Activated CD8-positive, alpha-beta memory T cell treated with anti-CD3 and anti-CD28 coated beads for 1 hour (primary cell): Measurements from ENCODE around the gene TTC21A.
"Not testable (repeated sequence)": the region's sequence is repeated elsewhere in the genome, so short reads cannot be mapped to it uniquely, and the experiment has no call there.

Experiments
- DNase-seq, 2 donors: peaks; one replicate each; pipeline ENCODE4 v3.0.0-alpha.2; 2020; ENCODE audit warnings: low read depth in 1 of 2; ENCODE audit errors: extremely low read depth in 1 of 2

The TTC21A gene, protein sequence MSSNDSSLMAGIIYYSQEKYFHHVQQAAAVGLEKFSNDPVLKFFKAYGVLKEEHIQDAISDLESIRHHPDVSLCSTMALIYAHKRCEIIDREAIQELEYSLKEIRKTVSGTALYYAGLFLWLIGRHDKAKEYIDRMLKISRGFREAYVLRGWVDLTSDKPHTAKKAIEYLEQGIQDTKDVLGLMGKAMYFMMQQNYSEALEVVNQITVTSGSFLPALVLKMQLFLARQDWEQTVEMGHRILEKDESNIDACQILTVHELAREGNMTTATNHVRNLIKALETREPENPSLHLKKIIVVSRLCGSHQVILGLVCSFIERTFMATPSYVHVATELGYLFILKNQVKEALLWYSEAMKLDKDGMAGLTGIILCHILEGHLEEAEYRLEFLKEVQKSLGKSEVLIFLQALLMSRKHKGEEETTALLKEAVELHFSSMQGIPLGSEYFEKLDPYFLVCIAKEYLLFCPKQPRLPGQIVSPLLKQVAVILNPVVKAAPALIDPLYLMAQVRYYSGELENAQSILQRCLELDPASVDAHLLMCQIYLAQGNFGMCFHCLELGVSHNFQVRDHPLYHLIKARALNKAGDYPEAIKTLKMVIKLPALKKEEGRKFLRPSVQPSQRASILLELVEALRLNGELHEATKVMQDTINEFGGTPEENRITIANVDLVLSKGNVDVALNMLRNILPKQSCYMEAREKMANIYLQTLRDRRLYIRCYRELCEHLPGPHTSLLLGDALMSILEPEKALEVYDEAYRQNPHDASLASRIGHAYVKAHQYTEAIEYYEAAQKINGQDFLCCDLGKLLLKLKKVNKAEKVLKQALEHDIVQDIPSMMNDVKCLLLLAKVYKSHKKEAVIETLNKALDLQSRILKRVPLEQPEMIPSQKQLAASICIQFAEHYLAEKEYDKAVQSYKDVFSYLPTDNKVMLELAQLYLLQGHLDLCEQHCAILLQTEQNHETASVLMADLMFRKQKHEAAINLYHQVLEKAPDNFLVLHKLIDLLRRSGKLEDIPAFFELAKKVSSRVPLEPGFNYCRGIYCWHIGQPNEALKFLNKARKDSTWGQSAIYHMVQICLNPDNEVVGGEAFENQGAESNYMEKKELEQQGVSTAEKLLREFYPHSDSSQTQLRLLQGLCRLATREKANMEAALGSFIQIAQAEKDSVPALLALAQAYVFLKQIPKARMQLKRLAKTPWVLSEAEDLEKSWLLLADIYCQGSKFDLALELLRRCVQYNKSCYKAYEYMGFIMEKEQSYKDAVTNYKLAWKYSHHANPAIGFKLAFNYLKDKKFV (N-terminal part only)

DNA sequence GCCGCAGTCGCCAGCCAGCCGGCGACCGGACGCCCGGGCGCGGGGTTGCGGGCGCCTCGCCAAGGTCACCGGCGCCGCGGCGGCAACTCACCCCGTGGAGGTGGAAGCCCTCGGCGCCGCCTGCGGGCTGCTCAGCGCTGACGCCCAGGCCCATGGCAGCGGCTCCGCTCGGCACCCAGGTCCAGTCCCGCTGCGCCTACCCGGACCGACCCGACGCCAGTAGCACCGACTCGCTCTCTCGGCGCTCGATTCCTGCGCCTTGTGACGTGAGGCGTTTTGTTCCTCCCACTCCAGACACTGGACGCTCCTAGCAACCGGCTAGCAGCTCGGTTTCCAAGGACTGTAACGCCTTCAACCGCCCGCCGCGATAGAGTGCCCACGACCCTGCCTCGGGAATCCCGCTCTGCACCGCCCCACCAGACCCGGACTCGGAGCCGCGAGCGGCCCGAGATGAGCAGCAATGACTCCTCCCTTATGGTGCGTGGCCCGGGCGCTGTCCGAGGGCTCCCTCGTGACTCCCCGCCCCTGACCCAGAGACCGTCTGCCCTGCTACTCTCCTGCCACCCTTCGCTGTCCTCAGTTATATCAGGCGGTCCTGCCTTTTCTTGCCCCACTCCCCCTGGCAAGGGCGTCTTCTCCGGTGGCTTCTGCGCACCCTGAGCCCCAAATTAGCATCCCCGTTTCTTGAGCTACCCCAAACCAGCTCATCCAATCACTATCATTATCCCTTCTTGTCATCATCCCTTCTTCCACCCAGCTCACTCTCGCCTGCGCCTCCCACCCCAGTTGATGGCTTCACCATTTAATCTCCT, at the start of gene TTC21A, which contains the start of gene GORASP1:
Gene TTC21A, plus strand, starts transcription at position 293 of the 812 bp plus-strand sequence. Its CDS starts 158 bp downstream, at position 451.
Gene GORASP1, minus strand, starts transcription at position 240 of the 812 bp plus-strand sequence. Its CDS starts 86 bp downstream, at position 154.
- DNase-seq = peak; percentile 35 to 36

DNA sequence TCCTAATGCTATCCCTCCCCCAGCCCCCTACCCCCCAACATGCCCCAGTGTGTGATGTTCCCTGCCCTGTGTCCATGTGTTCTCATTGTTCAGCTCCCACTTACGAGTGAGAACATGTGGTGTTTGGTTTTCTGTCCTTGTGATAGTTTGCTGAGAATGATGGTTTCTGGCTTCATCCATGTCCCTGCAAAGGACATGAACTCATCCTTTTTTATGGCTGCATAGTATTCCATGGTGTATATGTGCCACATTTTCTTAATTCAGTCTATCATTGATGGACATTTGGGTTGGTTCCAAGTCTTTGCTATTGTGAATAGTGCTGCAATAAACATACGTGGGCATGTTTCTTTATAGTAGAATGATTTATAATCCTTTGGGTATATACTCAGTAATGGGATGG, 46.3 kb upstream of the TTC21A start:
- DNase-seq = not testable (repeated sequence)

DNA sequence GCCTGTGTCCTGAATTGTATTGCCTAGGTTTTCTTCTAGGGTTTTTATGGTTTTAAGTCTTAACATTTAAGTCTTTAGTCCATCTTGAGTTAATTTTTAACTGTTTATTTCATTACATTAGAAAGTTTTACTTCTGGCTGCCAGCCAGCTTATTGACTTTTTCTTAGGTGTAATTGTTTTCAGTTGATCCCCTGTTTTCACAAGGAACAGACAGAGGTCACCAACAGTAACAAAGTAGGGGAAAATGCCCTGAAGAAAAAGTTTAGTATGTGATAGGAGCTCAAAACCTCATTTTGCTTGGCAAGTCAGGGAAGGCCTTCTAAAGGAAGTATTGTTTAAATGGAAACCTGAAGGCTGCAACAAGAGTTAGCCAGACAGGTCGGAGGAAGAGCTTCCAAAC, 45.3 kb upstream of the TTC21A start:
- DNase-seq = no peak

DNA sequence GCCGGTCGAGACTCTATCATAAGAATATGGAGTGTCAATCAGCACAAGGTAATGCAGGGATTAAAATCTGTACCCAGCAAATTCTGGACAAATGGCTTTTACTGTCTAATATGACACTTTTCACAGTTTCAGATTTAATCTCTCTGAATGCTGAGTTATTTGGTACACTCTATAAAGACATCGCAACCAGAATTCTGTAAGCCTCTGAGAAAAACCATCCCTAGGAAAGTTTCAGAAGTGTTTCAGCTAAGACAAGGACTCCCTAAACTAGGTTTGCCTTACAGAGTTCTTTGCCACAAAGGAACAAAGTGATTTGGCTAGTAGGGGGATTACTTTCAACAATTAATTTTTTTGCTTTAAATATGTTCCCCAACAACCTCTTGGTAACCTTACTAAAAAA, 44.3 kb upstream of the TTC21A start:
- DNase-seq = no peak

DNA sequence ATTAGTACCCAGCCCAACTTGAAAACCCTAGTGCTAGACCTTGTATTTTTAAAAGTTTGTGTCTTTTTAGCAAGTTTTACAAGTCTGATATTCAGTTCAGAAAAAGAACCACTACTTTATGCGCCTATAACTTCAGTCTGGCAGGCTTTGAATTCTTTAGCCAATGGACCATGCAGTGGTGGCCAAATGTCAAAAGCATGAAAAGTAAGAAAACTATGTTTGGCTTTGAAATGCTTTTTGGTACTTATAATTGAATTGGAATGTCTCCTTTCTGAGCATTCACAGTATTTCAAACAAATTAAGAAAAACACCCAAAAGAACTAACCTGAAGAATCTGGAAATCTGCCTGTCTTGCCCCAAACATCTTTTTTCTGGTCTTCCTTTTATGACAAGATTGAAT, 42.8 kb upstream of the TTC21A start:
- no peak for DNase-seq

DNA sequence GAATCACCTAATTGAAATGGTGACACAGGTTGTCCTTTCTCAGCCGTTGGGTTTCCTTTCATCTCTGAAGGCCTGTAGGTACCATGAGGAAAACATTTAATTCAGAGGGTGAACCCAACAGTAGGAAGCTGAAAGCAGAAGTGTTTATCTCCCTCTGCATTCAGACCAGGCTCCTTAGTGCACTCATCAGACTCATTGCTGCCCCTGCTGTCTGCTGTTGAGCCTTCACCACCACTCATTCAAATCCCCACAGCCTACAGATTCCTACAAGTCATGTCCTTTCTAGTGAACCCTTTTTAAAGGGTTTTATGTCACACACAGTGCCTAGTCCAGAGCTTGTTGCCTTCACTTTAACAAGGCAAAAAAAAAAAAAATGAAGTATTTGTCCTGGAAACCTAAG, 42.3 kb upstream of the TTC21A start:
- DNase-seq = peak in 1 of 2 donors; percentile 0

DNA sequence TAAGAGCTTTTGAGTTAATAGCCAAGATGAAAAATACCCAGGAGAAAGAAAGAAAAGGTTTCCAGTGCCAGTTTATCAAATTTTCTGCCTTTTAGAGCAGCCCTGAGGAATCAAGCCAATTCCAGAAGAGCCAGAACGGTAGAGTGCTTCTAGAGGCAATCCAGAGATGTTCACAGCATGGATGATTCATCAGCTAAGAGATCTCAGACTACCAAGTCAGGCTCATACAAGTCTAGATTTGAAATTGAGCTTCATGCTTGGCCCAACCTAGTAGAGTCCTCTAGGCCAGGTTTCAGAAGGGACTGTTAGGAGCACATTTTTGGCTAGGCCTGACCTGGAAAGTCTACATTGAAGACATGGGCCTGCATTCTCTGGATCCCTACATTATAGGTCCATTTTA, 40.2 kb upstream of the TTC21A start:
- no peak for DNase-seq

DNA sequence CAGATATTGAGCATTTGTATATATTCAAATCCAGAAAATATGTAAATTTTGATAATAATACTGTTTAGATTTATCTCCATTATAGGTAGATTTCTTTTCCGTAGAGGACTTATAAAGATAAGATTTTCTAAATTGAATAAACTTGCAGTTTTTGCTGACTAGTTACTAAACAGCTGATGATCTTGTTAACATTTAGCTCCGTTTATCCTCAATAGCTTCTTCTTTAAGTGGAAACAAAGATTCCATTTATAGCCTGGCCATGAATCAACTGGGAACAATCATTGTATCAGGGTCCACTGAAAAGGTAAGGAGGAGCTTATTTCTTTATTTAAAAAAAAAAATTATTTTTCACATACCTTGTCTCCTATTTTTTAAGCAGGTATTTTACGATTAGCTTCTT, 38.9 kb upstream of the TTC21A start:
- no peak for DNase-seq

DNA sequence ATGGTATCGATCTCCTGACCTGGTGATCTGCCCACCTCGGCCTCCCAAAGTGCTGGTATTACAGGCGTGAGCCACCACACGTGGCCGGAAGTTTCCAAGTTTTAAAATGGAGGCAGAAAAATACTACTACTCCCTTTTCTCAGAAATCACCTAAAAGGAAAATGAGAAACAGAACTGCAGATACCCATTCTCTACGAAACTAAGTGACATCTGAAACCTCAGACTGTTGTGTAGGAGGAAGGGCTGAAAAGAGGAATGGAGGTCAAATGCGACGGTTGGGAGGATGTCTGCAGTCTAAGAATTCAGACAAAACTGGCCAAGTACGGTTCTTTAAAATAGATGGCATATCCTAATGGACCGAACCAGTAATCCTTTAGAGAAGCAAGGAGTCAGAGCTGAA, 31.6 kb upstream of the TTC21A start:
- DNase-seq = no peak

DNA sequence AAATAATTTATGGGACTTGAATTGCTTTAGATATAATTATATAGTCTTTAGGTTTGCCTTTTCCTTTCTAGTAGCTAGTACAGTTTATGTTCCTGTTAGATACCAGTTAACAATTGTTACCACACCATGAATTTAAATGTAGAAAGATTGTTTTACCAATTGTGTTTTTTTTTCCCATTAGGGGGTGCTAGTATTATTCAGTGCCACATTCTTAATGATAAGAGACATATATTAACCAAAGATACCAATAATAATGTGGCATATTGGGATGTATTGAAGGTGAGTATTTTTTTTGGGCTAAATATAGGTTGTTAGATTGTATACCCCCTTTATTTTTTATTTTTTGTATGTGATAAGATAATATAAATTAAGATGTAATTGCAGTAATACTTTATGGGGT, 27.9 kb upstream of the TTC21A start:
- DNase-seq = no peak

DNA sequence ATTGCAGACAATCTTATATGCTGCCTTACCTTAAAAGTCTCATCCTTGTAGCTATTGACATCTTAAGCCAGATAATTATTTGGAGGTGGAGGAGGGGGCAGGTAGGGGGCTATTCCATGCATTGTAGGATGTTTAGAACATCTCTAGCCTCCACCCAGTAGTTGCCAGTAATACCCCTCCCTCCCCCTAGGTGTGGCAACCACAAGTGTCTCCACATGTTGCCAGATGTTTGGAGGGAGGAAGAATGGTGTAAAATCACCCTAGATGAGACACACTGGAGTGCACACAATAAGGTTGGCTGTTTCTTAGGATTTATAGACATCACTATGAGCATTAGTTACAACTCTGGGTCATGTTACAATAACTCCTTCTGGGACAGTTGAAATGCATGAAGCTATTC, 27.5 kb upstream of the TTC21A start:
- DNase-seq = no peak

DNA sequence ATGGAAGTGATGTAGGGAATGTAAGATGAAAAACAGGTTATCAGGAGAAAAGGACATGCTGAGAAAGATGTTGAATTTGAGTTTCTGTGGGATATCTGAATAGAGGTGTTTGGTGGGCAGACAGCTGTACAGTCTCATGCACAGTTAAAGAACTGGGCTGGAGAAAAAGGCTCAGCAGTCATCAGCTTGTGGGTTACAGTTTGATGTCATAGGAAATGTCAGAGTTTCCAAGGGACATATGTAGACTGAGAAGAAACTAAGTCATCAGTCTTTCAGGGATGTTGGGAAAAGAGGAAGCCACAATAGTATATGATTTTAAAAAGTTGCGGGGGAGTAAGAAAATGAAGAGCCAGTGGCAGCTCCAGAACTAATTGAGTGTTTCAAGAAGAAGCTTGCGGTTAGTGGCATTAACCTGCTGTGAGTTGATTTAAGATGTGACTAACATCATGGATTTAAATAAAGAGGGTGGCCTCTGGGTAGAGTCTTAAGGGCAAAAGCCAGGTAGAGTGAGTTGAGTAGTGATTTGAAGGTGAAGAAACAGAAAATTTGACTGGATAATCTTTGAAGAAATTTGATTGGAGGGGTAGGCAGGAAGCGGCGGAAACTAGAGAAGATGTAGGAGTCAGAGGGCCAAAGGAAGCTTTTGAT, 24.7 kb upstream of the TTC21A start:
- DNase-seq = no peak

DNA sequence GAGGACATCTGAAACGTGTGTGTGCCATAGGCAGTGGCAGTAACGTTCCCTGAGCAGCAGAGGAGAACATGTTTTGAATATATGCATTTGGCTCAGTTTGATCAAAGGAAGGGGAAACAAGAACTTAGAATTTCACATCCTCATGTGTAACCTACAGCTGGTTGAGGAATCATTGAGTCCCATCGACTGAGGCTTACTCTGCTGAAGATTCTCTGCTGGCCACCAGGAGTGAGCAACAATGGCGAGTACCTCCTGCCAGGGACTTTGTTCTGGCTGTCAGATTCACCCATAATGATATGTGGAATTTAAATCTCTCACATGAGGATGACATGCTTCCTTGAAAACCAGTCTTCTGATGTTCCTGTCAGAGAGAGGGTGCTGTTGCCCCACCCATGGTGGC, 21.3 kb upstream of the TTC21A start:
- no peak for DNase-seq

DNA sequence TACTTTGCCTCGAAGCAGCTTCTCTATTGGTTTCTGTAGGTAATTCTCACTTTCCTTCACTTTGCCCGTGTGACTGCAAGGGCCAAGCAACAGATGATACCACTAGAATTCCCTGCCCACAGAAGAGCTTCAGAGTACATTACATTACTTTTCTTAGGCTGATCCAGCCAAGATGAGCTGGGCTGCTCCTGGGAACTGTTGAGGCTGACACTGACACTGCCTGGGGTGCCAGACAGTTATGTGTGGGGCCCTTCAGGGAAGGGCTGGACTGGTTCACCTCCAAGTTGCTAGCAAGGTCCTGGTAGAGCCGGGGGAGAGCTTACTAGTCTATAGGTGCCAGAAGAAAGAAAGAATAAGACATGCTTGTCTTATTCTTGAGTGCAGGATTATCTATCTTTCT, 19.0 kb upstream of the TTC21A start:
- no peak for DNase-seq

DNA sequence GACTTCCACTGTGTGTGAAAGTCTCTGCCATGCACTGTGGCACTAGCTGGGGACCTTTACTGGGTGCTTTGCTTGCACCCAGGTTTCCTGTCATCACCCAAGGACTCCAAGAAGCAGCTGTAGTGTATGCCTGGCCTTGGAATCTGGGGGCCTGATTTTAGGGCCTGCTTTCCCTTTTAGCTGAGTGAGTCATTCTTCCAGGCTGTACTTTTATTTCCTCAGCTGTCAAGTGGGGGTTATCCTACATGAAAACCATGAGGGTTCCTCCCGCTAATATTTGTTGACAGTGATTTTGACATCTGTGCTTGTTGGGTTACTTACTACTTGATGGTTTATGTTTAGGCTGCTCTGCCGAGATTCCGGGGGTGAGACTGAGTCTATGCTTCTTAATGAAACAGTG, 18.6 kb upstream of the TTC21A start:
- DNase-seq = no peak

DNA sequence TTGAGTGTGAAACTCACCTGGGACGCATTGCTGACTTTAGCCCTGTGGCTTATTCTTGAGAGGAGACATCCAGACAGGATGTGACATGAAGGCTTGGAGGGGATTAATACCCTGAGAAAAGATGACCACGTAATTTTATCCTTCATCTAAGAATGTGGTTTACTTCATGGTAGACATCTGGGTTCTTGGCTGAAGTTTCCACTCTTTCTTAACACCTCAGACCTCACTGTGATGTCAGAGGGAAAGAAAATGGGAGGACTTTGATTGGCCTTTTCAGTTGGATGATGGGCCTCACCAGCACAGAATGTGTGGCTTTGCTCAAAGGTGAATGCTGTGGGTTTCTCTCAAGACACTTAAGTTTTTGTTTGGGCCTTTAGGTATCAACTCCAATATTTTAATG, 16.6 kb upstream of the TTC21A start:
- no peak for DNase-seq

DNA sequence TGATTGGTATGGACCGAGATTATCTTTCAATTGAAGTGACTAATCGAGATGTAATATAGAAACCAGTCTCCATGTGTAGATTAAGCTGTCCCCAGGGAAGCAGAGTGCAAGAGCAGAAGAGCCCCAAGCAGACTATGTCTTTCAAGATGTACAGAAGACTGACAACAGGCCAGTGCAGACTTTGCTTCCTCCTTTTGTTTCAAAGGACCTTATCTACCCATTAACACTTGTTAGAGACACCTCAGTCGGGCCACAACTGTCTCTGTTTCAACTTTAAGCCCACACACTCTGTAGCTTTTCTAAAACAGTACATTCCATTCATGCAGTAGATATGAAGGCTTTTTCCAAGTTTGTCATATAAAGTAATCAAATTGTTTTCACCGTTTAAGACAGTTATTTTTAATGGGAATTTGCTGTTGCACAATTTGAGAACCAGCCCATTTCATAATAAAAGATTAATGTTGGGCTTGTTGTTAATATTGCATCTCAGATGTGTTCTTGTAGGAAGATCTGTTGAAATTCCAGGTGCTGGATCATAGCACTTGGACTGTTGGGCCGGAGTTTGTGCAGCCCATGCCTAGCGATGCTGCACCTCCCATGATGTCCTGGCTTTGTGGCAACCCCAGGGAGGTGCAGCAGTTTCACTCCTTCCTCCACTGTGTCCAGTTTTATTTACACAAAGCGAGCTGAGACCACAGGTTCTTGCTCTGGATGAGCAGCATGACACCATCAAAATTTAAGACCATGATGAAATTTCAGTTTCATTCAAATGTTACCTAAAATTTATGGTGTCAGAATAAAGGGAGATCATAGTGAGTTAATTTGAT, 12.4 kb upstream of the TTC21A start:
- DNase-seq = no peak

DNA sequence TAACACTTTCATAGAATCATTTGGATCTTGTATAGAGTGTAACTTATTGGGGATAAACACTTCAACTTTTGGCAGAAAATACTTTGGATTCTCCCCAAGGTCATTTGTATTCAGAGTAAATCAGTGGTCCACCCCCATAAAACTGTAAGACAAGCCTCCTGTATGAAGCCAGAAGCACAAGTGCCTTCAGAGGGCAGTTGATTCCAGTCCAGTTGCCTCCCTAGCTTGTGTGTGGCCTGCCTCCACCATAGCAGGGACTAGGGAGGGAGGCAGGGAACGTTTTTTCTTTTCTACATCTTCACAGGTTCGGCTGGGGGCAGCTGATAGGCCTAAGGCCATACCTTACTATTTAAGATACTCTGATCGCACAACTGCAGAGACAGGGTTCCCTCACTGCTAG, 11.7 kb upstream of the TTC21A start:
- DNase-seq = no peak

DNA sequence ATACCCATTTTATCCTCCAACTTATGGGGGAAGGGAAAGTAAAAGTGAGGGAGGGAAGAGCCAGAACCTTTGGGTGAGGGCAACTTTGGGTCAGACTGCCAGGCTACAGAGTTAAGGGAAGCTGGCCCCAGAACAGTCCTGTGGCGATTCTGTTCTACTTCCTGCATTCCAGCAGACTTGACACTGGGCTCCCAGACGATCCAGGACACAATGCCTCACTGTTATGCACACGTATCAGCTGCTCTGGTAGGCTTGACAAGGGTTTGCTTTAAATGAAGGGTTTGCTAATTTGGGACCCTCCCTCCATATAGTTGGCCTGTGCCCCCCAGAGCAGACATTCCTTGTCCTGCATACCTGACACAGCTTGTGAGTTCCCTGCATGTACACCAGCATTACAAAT, 10.7 kb upstream of the TTC21A start:
- DNase-seq = no peak
